SK-N-SH (cell line): Measurements from ENCODE around the gene ASB8. TPM values are rescaled to one million over a fixed set of nuclear protein-coding genes. Genes with fewer than 3 reads are reported as not detected.

ENCODE experiments used
- CTCF ChIA-PET: fragments of 300-600, 350-600 bp; formaldehyde crosslinking; extraction: SDS; loops from one replicate; lab custom pipeline; 2021; lab: Yijun Ruan, JAX
- POLR2A ChIA-PET: fragments of 350-600 bp; sonication (Branson Sonifier 250); formaldehyde crosslinking; extraction: SDS; loops from one replicate; lab custom pipeline; 2020; ENCODE audit warnings: antibody characterized with exemption, inconsistent platforms; lab: Yijun Ruan, JAX
- DNase-seq: peaks from one replicate; pipeline ENCODE4 v3.0.0; 2012
- H2AFZ ChIP-seq: fragments of 200-600 bp; sonication (generic); 2 replicates; pipeline ENCODE4 v1.8.1; 2016; ENCODE audit warnings: antibody characterized with exemption, mild to moderate bottlenecking, low read depth
- H3F3A ChIP-seq: fragments of 200-600 bp; sonication (generic); replicated peaks from 2 replicates; pipeline ENCODE3; 2016; ENCODE audit warnings: antibody characterized with exemption, mild to moderate bottlenecking; ENCODE audit not compliant: insufficient read depth
- H3K27ac ChIP-seq, 2 experiments: fragments of 200-500 bp in 1 of 2; fragments of 200-600 bp in 1 of 2; sonication (Bioruptor generic) in 1 of 2; sonication (generic), shearing (Covaris generic) in 1 of 2; 2 replicates each; pipeline versions ENCODE4 v1.5.1 to v1.6.1; 2014 to 2016; ENCODE audit warnings: low read depth in 2 of 2, inconsistent platforms in 1 of 2, low read length in 1 of 2, mild to moderate bottlenecking in 1 of 2, mixed read lengths in 1 of 2
- H3K27me3 ChIP-seq: fragments of 200-600 bp; sonication (generic), shearing (Covaris generic); 2 replicates; pipeline ENCODE4 v1.6.1; 2016; ENCODE audit warnings: mixed run types; ENCODE audit not compliant: insufficient read depth
- H3K36me3 ChIP-seq, 2 experiments: fragments of 200-500 bp in 1 of 2; fragments of 200-600 bp in 1 of 2; sonication (Bioruptor generic) in 1 of 2; sonication (generic) in 1 of 2; replicated peaks in 1 of 2; 2 replicates each; pipeline versions ENCODE3 to v1.5.1; 2014 to 2016; ENCODE audit warnings: low read length in 1 of 2, mild to moderate bottlenecking in 1 of 2; ENCODE audit not compliant: insufficient read depth in 2 of 2, control insufficient read depth in 1 of 2
- H3K4me1 ChIP-seq, 2 experiments: fragments of 200-500 bp in 1 of 2; fragments of 200-600 bp in 1 of 2; sonication (Bioruptor generic) in 1 of 2; sonication (generic), shearing (Covaris generic) in 1 of 2; 2 replicates each; pipeline versions ENCODE4 v1.5.1 to v1.6.1; 2014 to 2016; ENCODE audit warnings: low read depth in 1 of 2, low read length in 1 of 2, mixed run types in 1 of 2; ENCODE audit not compliant: insufficient read depth in 2 of 2, control insufficient read depth in 1 of 2
- H3K4me2 ChIP-seq: fragments of 200-600 bp; sonication (generic), shearing (Covaris generic); 2 replicates; pipeline ENCODE4 v1.6.1; 2017; ENCODE audit warnings: mixed run types
- H3K4me3 ChIP-seq, 2 experiments: fragments of 200-500 bp in 1 of 2; fragments of 200-600 bp in 1 of 2; sonication (Bioruptor generic) in 1 of 2; sonication (generic), shearing (Covaris generic) in 1 of 2; 2 replicates each; pipeline versions ENCODE4 v1.5.1 to v1.8.1; 2014 to 2016; ENCODE audit warnings: low read depth in 2 of 2, inconsistent platforms in 1 of 2, low read length in 1 of 2, mild to moderate bottlenecking in 1 of 2, mixed read lengths in 1 of 2, moderate library complexity in 1 of 2
- H3K79me2 ChIP-seq: fragments of 200-600 bp; sonication (generic); 2 replicates; pipeline ENCODE4 v1.8.1; 2017; ENCODE audit warnings: mild to moderate bottlenecking; ENCODE audit not compliant: insufficient read depth
- H3K9ac ChIP-seq: fragments of 200-600 bp; sonication (generic); 2 replicates; pipeline ENCODE4 v1.6.1; 2017; ENCODE audit warnings: mixed run types
- H3K9me2 ChIP-seq: fragments of 200-600 bp; sonication (generic); 2 replicates; pipeline ENCODE4 v1.6.1; 2017; ENCODE audit warnings: mixed run types
- H3K9me3 ChIP-seq: fragments of 200-600 bp; sonication (generic); 2 replicates; pipeline ENCODE4 v1.6.1; 2017; ENCODE audit warnings: mixed run types, mild to moderate bottlenecking, moderate library complexity
- H4K20me1 ChIP-seq: fragments of 200-600 bp; sonication (generic); 2 replicates; pipeline ENCODE4 v1.6.1; 2017; ENCODE audit warnings: mild to moderate bottlenecking, mixed run types; ENCODE audit not compliant: insufficient read depth
- EP300 ChIP-seq, 2 experiments: IDR thresholded peaks; 2 replicates each; pipeline versions ENCODE4 v1.4.0 to v1.6.1; 2012; ENCODE audit warnings: borderline replicate concordance in 1 of 2, low read depth in 1 of 2, low read length in 1 of 2
- FOSL2 ChIP-seq: IDR thresholded peaks from 2 replicates; pipeline ENCODE4 v1.4.0; 2012; ENCODE audit warnings: low read depth, mild to moderate bottlenecking, moderate library complexity, borderline replicate concordance
- FOXM1 ChIP-seq: IDR thresholded peaks from 2 replicates; pipeline ENCODE4 v1.4.0; 2012; ENCODE audit warnings: low read depth, mild to moderate bottlenecking
- JUND ChIP-seq: IDR thresholded peaks from 2 replicates; pipeline ENCODE4 v1.4.0; 2012
- MEF2A ChIP-seq: IDR thresholded peaks from 2 replicates; pipeline ENCODE4 v1.4.0; 2012; ENCODE audit warnings: low read depth, borderline replicate concordance
- NFIC ChIP-seq: IDR thresholded peaks from 2 replicates; pipeline ENCODE4 v1.4.0; 2012; ENCODE audit warnings: borderline replicate concordance
- NRF1 ChIP-seq: IDR thresholded peaks from 2 replicates; pipeline ENCODE4 v1.6.1; 2012; ENCODE audit warnings: low read depth, mild to moderate bottlenecking, low read length
- RAD21 ChIP-seq: IDR thresholded peaks from 2 replicates; pipeline ENCODE4 v1.6.1; 2012; ENCODE audit warnings: mild to moderate bottlenecking, low read length
- REST ChIP-seq: IDR thresholded peaks from 2 replicates; pipeline ENCODE4 v1.6.1; 2012; ENCODE audit warnings: mild to moderate bottlenecking, low read depth, low read length, moderate library complexity
- RFX5 ChIP-seq: IDR thresholded peaks from 2 replicates; pipeline ENCODE4 v1.6.1; 2012; ENCODE audit warnings: mild to moderate bottlenecking, improper control_type of control experiment, low read length
- RXRA ChIP-seq: IDR thresholded peaks from 2 replicates; pipeline ENCODE4 v1.4.0; 2012; ENCODE audit warnings: low read depth, mild to moderate bottlenecking, borderline replicate concordance
- SIN3A ChIP-seq: IDR thresholded peaks from 2 replicates; pipeline ENCODE4 v1.6.1; 2012; ENCODE audit warnings: low read depth, mild to moderate bottlenecking, low read length, moderate library complexity, borderline replicate concordance
- SMC3 ChIP-seq: IDR thresholded peaks from 2 replicates; pipeline ENCODE4 v1.6.1; 2012; ENCODE audit warnings: low read depth, low read length, improper control_type of control experiment
- TEAD4 ChIP-seq: IDR thresholded peaks from 2 replicates; pipeline ENCODE4 v1.4.0; 2012; ENCODE audit warnings: mild to moderate bottlenecking, borderline replicate concordance; ENCODE audit not compliant: insufficient read depth
- USF1 ChIP-seq: IDR thresholded peaks from 2 replicates; pipeline ENCODE4 v1.4.0; 2012; ENCODE audit warnings: low read depth, borderline replicate concordance
- YY1 ChIP-seq: IDR thresholded peaks from 2 replicates; pipeline ENCODE4 v1.4.0; 2012; ENCODE audit warnings: low read depth, mild to moderate bottlenecking
- ZBTB33 ChIP-seq: IDR thresholded peaks from 2 replicates; pipeline ENCODE4 v1.4.0; 2012; ENCODE audit warnings: low read depth, borderline replicate concordance
- WGBS: methylation state at CpG from one replicate; pipeline ENCODE4 v1.1.6; 2017; ENCODE audit warnings: low lambda C conversion rate; 5-methylcytosine and 5-hydroxymethylcytosine counted together
- polyA plus RNA-seq, 3 experiments: library from polyadenylated mRNA; depleted of rRNA; stranded (reverse); fragments of >200 nt; gene quantifications; 2 replicates each; pipeline ENCODE4 v1.2.3, GENCODE V29; 2012

Gene ASB8
- polyA plus RNA-seq, 1 of the 3 experiments (the other 2 are of a cell fraction): 13.8 TPM

- TF ChIP-seq ZBTB33: no peak
- TF ChIP-seq TEAD4: no peak
- TF ChIP-seq SIN3A: no peak
- TF ChIP-seq SMC3: no peak
- TF ChIP-seq RXRA: no peak
- TF ChIP-seq RFX5: no peak
- TF ChIP-seq EP300 (IDR thresholded peaks at IDR 0.05; ENCODE audit: borderline replicate concordance in 1 of 2, low read depth in 1 of 2, low read length in 1 of 2): no peak
- TF ChIP-seq NFIC: no peak
- no peak for TF ChIP-seq RAD21
- TF ChIP-seq MEF2A: no peak
- no peak for TF ChIP-seq FOXM1
- no peak for TF ChIP-seq NRF1
- no peak for TF ChIP-seq YY1
- no peak for TF ChIP-seq USF1
- TF ChIP-seq FOSL2: no peak
- TF ChIP-seq JUND: no peak
- TF ChIP-seq REST: no peak
- no peak for DNase-seq
- H3K9ac ChIP-seq: peak overlapping the region; percentile 81
- no peaks in the 10 kb centered on the region for H3K9me2 ChIP-seq
- H3K36me3 ChIP-seq: no peaks in the 10 kb centered on the region
- no peaks in the 10 kb centered on the region for H3K27me3 ChIP-seq
- H3K4me3 ChIP-seq: peak overlapping the region in 1 of 2 experiments; percentile 83; a peak in 2 of 4 replicates
- H2AFZ ChIP-seq: peak overlapping the region; percentile 100; the same call in 1 of the 2 replicates
- 85% methylated on average over 10 of the region's 10 CpGs for WGBS
- H3K9me3 ChIP-seq: no peaks in the 10 kb centered on the region
- H3K4me1 ChIP-seq: peaks cover 7 to 15% of the 10 kb centered on the region in 2 experiments
- no peaks in the 10 kb centered on the region for H3K79me2 ChIP-seq
- H4K20me1 ChIP-seq: no peaks in the 10 kb centered on the region
- H3F3A ChIP-seq: peaks cover 19% of the 10 kb centered on the region
- H3K4me2 ChIP-seq: peak overlapping the region; percentile 81
- peak overlapping the region in 1 of 2 experiments; percentile 96; a peak in 2 of 4 replicates for H3K27ac ChIP-seq
- CTCF ChIA-PET: interaction anchor here (0.6 to 6.4 kb wide), 6 partner anchors 13 to 419 kb away, joined by 3 to 90 read pairs (median 6); partner anchors contain the start of genes ASB8 and CCDC184
- POLR2A ChIA-PET: interaction anchor here (1.5 kb wide), 1 partner anchor 16 kb away, joined by 3 read pairs; the partner anchor contains the start of gene CCDC184
Observed at GRCh38 chr12:48198985-48199384, 41.7 kb upstream of the ASB8 start.
